Activated naive CD4-positive, alpha-beta T cell (primary cell): ENCODE results near the gene MVB12B.

Source experiments
- DNase-seq, 4 experiments: peaks; one replicate each; lab custom pipeline; 2025; lab: John Stamatoyannopoulos, UW

The MVB12B gene

DNA sequence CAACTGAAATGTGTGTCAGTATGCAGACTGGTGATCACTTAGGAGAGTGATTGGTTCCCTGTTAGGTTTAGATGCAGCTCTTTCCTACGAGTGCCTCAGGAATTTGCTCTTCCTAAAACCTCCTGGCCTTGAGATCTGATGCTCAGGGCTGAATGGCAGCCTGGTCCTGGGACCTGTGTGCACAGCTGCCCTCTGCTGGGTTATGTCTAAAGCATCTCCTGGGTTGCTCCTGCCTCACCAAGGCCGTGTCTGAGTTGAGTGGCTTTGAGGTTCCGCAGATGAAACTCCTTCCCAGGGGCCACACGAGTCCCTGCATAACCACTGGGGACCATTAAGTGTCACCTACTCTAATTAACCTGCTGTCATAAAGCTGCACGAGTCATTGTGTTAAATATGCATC, 59.5 kb downstream of the MVB12B start:
- DNase-seq: no peak

DNA sequence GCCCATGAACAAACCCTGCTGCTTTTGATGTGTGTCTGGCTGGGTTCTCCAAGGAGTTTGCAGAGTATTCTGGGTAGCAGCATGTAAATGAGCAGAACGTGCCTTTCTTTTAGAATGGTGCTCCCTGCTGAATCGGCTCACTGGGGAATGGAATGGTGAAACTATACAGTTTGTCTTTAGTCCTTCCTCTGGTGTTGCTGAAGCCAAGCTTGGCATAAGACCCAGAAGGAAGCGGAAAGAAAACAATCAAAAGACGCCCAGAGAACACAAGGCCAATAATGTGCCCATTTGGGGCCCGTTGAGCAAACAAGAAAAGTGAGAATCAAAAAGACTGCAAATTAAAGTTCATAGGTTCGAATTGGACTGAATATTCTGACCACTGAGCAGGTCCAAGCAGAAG, 60.1 kb downstream of the MVB12B start:
- DNase-seq: no peak

DNA sequence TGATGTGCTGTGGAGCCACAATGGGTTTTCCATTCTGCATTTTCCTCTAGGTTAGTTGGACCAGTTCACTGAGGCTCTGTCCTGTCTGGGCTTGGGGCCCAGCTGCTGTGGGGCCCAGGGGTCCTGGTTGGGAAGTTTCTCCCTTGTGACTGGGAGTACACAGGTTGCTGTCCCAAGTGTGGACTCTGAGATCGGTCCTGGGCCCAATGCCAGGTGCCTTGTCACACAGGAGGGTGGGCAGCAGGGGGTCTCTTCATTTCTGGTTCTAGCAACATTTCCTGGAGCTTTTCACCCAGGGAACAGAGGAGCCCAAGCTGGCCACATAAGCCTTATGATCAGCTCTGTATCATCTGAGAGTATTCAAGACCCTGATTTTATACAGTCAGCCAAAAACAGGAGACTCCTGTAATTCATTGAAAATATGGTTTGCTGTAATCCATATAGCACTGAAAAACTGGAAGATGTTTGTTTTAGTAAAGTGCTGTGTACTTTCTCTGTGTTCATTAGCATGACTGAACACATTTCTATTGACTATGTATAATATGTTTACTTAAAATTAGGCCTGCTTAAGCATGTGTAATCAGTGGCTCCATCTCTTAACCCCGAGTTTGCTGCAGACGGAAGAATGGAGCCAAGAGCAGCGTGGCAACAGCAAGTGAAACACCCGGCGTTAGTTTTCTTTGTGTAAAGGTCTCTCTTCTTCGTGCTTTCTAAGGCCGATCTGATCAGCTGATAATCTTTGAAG, 62.5 kb downstream of the MVB12B start:
- no peak for DNase-seq

DNA sequence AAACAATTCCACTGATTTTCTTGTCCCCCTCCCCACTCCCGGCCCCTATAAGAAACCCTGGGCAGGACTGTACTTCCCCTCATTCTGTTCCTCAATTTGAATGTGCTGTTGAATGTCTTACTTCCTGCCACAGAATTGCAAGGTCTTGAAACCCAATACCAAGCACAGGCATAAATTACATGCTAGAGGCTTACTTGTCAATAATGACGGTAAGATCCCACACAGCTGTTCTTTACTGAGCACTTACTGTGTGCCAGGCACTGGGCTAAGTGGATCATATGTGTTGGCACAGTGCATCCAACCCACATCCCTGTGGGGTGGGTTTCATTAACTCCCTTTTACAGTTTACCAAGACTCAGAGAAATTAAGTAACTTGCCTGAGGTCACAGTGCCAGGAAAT, 63.4 kb downstream of the MVB12B start:
- DNase-seq: no peak

DNA sequence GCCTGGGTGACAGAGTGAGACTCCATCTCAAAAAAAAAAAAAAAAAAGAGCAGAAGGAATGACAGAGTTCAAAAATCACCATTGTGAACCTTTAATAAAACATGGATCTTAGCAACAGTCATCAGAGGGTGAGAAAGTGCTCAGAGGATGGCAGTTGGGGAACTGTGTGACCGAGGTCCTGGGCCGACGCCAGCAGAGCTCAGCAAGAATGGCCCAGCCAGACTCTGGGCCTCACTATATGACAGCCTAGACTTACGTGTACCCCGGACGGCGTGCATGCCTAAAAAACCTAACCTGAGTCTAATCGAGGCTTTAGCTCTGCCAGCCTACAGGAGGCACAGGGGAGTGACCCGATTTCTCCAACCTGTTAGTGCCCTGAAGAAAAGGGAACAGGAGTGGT, 64.3 kb downstream of the MVB12B start:
- no peak for DNase-seq

DNA sequence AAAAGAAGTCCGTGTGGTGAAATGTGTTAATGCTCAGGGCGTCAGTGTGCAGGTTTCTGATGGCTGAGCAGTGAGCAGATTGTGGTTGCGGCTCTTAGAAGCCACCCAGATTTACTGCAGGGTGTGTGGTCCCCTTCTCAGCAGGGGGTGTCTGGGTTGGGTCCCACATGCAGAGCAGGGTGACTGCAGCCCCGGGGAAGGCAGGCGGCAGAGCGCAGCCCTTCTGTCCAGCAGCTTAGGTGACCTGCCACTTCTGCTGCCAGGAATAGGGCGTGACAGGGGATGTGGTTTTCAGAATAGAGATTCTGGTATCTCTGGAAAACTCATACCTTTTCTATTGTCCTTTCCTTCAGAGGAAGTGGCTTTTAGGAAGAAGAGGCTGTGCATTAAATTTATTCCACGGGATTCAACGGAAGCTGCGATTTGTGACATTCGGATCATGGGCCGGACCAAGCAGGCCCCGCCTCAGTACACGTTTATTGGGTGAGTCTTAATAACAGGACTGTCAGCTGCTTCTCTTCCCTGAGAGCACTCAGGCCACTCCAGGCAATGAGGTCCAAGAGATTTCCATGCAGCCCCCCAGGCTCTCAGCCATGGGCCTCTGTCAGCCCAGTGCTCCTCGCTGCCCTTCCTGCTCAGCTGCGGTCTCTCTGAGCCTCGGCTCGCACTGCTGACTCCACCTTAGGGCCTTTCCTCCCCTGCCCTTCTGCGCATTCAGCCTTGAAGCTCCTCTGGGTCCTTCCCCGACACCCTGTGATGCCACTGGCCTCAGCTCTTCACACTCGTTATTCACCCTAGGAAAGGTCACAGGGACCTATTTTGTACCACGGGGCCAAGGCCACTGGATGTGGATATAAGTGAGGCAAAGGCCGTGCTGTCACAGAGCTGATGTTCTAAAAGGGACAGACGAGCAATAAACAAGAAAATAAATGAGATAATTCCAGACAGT, 65.4 kb downstream of the MVB12B start:
- DNase-seq: no peak

DNA sequence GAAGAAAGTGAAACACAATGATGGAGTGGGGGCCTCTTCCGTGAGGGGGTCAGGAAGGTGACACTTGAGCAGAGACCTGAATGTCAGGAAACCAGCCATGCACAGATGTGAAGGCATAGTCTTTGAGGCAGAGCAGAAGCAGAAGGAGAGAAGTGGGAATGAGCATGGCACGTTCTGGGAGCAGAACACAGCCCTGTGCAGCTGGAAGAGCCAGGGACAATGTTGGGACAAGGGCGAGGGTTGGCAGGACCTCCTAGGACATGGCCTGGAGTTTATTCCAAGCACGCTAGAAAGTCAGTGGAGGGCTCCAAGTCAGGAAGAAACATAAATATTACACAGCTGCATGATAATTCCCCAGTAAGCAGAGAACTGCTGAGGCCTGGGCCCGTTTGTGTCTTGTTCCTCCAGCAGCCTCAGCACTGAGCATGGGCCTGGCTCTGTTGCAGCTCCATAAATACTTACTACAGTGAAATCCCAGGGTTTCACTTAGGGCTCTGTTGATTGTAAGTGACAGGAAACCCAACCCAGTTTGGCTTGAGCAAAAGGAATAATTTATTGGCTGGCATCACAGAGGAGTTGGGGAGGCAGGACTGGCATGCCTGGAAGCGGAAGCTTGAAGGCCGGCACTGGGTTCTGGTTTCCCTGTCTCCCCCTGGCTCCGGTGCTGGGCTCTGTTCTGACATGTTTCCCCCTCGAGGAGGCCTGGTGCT, 66.2 kb downstream of the MVB12B start:
- DNase-seq: no peak

DNA sequence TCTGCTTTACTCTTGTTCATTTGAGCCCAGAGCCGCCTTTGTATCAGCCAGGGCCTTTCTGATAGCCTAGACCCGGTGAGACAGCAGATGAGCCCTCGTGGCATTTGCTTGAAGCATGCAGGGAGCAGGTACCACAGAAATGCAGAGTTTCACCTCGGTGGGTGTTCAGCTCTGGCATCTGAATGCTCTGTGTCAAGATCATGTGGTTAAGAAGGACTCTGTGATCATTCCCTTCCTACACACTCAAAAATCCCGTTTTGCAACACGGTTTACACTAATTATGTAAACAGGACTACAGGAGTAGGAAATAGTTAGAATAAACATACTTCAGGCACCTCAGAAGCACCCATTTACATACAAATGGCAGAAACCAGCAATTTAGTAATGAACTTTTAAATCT, 67.2 kb downstream of the MVB12B start:
- no peak for DNase-seq

DNA sequence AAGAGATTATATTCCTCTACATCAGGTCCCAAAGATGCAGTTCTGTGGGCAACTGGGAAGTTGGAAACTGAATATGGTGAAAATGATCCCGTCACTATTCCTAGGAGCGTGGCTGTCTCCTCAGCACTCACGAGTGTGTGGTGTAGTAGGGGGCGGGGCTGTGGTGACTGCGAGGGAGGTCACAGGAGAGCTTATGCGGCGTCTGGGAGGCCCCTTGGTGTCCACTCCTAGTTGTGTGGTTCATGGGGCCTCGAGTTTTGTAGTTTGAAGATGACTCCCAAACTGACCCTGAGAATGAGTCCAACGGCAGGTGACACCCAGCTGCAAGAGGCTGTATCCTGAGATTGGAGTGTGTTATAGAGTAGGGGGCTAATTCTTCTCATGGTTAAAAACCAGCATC, 68.2 kb downstream of the MVB12B start:
- no peak for DNase-seq

DNA sequence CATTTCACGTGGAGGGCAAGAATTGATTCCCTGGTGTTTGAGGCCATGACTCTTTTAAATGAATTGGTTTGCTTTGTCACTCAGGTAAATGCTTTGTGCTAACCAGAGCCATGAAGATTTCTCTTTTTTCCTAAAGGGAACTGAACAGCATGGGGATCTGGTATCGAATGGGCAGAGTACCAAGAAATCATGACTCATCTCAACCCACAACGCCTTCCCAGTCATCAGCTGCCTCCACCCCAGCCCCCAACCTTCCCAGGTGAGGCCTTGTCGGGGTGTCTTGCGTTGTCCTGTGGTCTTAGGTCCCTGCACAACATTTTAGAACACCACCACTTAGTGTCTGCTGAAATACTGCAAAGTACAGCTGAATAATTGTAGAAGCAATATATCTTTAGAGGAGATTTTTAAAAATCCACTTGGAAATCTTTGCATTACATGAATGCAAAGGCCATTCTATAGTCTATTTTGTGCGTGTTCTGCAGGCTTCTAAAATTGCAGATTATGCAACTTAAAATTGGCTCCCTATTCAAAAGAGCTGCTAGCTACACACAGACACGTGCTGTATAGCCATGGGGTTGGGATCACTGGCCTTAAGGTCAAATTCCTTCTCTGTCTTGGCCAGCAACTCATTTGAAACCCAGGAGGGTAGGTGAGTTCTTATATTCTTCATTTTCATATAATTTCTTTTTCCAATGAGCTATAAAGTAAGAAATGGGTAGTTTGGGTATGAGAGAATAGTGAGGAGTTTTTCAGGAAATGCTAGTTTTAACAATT, 69.0 kb downstream of the MVB12B start:
- no peak for DNase-seq

DNA sequence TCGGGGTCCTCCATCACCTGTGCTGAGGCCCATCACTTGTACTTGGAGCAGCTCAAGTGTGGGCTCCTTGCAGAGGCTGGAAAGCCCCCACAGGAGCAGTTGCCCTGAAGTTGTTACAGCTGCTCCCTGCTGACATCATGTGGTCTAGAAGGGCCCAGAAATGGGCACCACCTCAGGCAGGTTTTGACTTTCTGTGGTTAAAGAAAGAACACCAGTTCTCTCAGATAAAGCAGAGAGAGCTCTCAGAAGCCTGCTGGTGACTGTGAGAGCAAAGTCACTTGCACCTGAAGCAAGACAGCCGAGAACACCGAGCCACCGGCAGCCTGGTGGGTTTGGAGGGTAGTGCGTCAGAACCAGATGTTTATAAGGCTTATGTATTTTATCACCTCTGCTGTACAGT, 70.4 kb downstream of the MVB12B start:
- peak in 3 of 4 experiments; percentile 6 to 39 (median 10) for DNase-seq

DNA sequence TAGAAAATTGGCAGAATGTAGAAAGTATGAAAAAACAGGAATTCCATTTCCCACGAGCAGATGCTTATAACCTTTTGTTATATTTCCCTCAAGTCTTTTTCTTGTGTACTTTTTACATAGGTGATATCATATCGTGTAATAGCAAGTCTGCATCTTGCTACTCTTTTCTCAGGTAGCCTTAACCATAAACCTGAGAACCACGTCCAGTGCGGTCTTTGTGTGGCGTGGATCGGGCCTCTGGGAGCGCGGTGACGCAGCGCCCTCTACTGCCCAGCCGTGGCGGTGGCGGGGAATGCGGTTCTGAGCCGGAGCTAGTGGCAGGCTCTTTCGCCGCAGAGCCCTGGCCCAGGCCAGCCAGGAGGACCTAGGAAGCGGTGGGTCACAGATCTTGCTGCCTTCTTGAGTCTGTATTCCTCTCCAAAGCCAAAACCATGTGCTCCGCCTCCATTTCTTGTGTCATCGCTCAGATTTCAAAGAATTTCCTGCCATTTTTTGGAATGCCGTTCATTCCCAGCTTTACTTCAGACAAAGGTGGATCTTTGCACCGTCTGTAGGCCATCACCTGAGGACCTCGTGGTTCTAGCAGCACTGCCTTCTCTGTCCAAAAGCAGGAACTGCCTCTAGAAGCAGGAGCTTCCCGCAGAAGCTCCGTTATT, 71.9 kb downstream of the MVB12B start:
- peak; percentile 33 to 65 (median 52) for DNase-seq

DNA sequence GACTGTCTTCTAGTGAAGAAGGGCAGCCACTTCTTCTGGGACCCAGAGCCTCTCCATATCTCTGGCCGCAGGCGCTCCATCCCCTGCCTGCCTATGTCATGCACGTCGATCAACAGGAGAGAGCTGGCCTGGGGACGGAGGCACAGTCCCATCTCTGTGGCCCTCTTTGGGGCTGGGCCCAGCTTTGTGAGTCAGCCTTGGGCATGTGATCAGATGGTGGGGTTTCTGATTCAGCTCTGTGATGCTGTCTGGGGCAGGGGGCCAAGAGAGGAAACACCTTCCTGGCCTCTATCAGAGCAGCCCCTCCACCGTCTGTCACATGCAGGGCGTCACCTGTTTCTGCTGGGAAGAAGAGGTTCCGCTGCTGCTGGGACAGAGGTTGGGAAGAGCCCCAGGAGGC, 72.6 kb downstream of the MVB12B start:
- no peak for DNase-seq

DNA sequence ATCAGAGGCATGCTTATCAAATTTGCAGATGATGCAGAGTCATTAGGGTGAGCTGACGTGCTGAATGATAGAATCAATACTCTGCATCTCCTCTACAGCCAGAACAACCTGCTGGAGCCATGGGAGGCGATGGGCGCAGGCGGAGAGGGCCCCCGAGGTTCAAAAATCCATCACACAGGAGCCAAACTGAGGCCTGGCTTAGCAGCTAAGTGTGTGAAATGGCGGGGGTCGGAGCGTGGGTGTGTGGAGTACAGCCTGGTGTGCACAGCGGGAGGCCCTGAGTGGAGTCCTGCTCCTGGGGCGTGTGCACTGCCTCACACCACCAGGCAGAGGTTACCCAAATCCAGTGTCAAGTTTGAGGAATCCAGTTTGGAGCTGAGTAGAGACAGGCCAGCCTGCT, 73.2 kb downstream of the MVB12B start:
- no peak for DNase-seq

DNA sequence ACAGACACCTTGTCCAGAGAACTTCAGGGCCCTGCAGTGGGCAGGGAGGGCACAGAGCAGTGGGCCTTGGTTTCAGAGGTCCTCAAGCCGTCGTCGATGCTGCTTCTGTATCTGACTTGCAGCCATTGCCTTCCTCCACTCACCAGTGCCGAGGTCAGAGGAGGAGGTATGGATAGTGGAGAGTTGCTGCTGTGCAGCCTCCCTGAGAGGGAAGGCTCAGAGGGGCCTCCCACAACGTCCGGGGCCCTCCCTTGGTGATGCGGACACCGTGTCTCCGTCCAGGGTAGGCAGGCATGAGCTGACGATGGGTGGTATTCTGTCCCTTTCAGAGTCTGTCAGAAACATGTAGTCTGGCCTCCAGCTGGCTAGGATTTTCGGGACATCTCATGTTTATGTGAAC, 73.9 kb downstream of the MVB12B start:
- DNase-seq: no peak

DNA sequence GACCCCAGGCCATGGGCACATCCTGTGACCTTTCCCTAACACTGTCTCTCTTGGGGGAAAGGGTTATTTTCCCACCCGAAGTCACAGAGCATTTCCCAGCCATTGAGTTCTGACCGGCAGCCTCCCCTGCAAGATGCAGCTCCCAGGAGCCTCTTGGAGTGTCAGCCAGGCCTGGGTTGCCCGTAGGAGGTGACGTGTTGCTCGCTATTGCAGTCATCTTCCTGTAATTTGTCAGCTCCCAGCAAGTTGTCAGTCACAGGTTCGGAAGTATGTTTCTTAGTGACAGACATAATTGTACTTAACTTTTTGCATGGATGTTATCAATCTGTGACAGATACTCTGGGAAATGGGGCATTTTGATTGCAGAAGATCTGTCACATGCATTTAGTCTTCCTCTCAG, 74.5 kb downstream of the MVB12B start:
- DNase-seq: no peak

DNA sequence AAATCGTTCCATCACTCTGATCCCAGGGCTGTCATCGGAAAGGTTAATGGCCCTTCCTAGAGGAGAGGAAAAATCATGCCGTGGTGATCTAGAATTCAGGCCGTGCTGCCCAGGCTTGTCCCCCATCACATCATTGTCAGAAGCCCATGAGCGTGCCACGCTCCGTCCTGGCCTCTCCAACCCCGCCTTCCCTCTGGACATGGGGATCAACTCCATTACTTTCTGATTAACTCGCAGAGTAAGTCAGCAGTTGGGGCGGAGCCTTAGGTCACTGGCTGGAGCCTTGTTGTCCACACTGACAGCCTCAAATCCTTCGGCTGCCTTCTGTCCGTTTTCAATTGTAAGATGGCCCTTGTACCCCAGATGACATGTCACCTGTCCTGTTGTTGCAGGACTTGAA, 75.0 kb downstream of the MVB12B start:
- DNase-seq: no peak

DNA sequence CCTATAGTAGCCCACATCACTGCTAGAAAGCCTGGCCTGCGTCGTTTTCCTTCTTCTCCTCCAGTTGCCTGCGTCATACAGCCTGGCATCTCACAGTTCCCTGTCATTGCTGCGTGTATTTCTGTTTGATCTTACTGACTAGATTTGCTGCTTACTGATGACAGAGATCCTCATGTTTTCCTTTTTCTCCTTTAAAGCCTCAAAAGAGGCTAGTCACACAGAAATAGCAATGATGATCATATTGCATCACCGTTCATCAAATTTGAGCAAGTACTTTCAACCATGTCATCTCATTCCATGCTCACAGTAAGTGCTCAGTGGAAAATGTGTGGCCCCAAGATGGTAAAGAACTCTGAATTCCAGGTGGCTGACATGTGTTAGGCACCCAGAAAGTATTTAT, 76.8 kb downstream of the MVB12B start:
- DNase-seq: no peak

DNA sequence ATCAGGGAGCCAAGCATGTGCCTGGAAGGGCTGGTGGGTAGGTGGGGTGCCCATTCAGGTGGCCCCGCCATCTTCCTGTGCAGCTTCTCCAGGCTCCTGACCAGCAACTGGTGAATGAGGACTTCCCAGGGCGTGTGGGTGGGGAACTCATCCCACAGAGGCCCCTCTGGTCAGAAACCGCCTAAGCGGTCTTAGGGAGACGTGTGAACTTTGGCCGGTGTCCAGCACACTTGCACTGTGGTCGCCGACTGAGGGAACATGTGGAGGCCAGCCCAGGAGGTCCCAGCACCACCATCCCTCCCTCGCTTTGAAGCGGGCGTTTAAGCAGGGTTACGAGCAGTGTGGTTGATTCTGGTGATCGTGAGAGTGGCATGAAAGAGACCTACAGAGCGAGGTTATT, 77.8 kb downstream of the MVB12B start:
- DNase-seq: no peak

DNA sequence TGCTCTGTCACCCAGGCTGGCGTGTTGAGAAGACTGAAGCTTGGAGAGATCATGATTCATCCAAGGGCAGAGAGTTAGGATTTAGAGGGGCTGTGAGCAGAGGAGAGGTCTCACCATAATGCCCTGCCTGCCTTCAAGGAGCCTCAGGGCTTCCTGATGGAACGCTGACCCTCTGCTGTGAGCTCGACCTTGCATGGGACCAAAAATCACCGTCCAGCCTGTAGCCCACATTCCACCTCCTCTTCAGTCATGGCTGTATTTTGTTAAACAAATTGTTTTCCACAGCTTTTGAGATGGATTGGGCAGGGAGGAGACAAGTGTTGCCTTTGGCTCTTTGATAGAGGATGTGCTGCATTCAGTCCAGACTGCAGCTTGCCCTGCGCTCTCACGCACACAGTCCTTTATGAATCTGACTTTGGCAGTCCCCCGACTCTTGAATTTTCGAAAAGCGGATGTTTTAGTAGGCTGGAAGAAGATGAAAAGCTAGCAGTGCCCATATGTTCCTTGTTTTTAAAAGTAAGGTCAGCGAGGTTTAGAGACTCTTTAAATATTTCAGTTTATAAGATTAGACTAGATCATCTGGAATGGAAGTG, 79.5 kb downstream of the MVB12B start:
- DNase-seq: no peak
